Breast epithelium (tissue), 3 donors: ENCODE results near the gene CACNA1H.

Experiments used
- CTCF ChIP-seq, 3 donors: fragments of 450-650 bp; IDR thresholded peaks; one replicate each; pipeline ENCODE4 v1.5.1; 2016 to 2017; ENCODE audit warnings: antibody characterized with exemption in 3 of 3, mild to moderate bottlenecking in 3 of 3, moderate library complexity in 3 of 3
- POLR2A ChIP-seq: fragments of 450-650 bp; IDR thresholded peaks from one replicate; pipeline ENCODE4 v1.6.1; 2016; ENCODE audit warnings: antibody characterized with exemption, mild to moderate bottlenecking, moderate library complexity

- TF ChIP-seq CTCF (IDR thresholded peaks at IDR 0.05) (no peak), POLR2A (no peak)
Measured at GRCh38 chr16:1224558-1224957, 71.7 kb downstream of the CACNA1H start.
